Measurements from ENCODE around the gene ANKRD40. TPM values are rescaled to one million over a fixed set of nuclear protein-coding genes. Genes with fewer than 3 reads are reported as not detected.
"Not testable (repeated sequence)": the region's sequence is repeated elsewhere in the genome, so short reads cannot be mapped to it uniquely, and the experiment has no call there.

The ANKRD40 gene
- total RNA-seq, 2 donors from 2014 or later: 21.3 to 27.0 TPM

GRCh38 chr17:50712641-50713040, 4.9 kb upstream of the ANKRD40 start:
- ATAC-seq: no peak

GRCh38 chr17:50710650-50711049, 2.9 kb upstream of the ANKRD40 start:
- Histone ChIP-seq H3K36me3 (replicated peaks in 1 of 2; ENCODE audit: insufficient read depth in 1 of 2, low read depth in 2 of 2) (no peaks in the 10 kb centered on the region), H3K4me3 (no peak overlapping the region), H3K27me3 (no peaks in the 10 kb centered on the region), H3K9me3 (no peaks in the 10 kb centered on the region), H3K4me1 (peaks cover 25% of the 10 kb centered on the region), H3K27ac (no peak overlapping the region)
- TF ChIP-seq CTCF (IDR thresholded peaks at IDR 0.05) (no peak), POLR2A (IDR thresholded peaks at IDR 0.05) (no peak)
- intact Hi-C loops (cut with DNase I): no loop called here
- 85 to 87% methylated on average over 4 of the region's 4 CpGs for WGBS, 2 donors
- ATAC-seq: no peak
- DNase-seq: no peak

More at GRCh38 chr17:50712641-50713040, 4.9 kb upstream of the ANKRD40 start:
- peaks cover 15% of the 10 kb centered on the region for H3K4me1 ChIP-seq
- TF ChIP-seq POLR2A (IDR thresholded peaks at IDR 0.05) (no peak), CTCF (IDR thresholded peaks at IDR 0.05) (no peak)
- no peak for DNase-seq
- no peak overlapping the region for H3K27ac ChIP-seq
- H3K27me3 ChIP-seq: no peaks in the 10 kb centered on the region
- H3K4me3 ChIP-seq: no peak overlapping the region
- no peaks in the 10 kb centered on the region for H3K36me3 ChIP-seq (replicated peaks in 1 of 2; ENCODE audit: insufficient read depth in 1 of 2, low read depth in 2 of 2)
- H3K9me3 ChIP-seq: no peaks in the 10 kb centered on the region
- intact Hi-C loops (cut with DNase I): no loop called here
- 86 to 88% methylated on average over 9 of the region's 9 CpGs for WGBS, 2 donors

GRCh38 chr17:50710025-50710424, 2.3 kb upstream of the ANKRD40 start:
- intact Hi-C loops (cut with DNase I): no loop called here
- 89 to 93% methylated on average over 2 of the region's 2 CpGs for WGBS, 2 donors

GRCh38 chr17:50709053-50709452, 1.3 kb upstream of the ANKRD40 start:
- intact Hi-C loops (cut with DNase I); DNase-seq; ATAC-seq; H3K36me3 ChIP-seq (replicated peaks in 1 of 2; ENCODE audit: insufficient read depth in 1 of 2, low read depth in 2 of 2); H3K9me3 ChIP-seq; H3K4me3 ChIP-seq; H3K27me3 ChIP-seq: not testable (repeated sequence)
- H3K4me1 ChIP-seq: peaks cover 41% of the 10 kb centered on the region
- 86 to 95% methylated on average over 4 of the region's 4 CpGs for WGBS, 2 donors
- H3K27ac ChIP-seq: peak overlapping the region; percentile 93 to 98 (median 96)

More at GRCh38 chr17:50710025-50710424, 2.3 kb upstream of the ANKRD40 start:
- no peaks in the 10 kb centered on the region for H3K27me3 ChIP-seq
- peaks cover 31% of the 10 kb centered on the region for H3K4me1 ChIP-seq
- no peak overlapping the region for H3K4me3 ChIP-seq
- TF ChIP-seq POLR2A (IDR thresholded peaks at IDR 0.05) (no peak), CTCF (IDR thresholded peaks at IDR 0.05) (no peak)
- no peak overlapping the region for H3K27ac ChIP-seq
- no peaks in the 10 kb centered on the region for H3K9me3 ChIP-seq
- ATAC-seq (no peak), DNase-seq (no peak)
- H3K36me3 ChIP-seq (replicated peaks in 1 of 2; ENCODE audit: insufficient read depth in 1 of 2, low read depth in 2 of 2): no peaks in the 10 kb centered on the region

- Histone ChIP-seq H3K27me3 (no peaks in the 10 kb centered on the region), H3K4me3 (peak overlapping the region in 1 of 2 donors; percentile 1), H3K36me3 (replicated peaks in 1 of 2; ENCODE audit: insufficient read depth in 1 of 2, low read depth in 2 of 2) (no peaks in the 10 kb centered on the region), H3K27ac (peak overlapping the region; percentile 93 to 98 (median 96)), H3K9me3 (no peaks in the 10 kb centered on the region), H3K4me1 (peaks cover 48% of the 10 kb centered on the region)
- 7% methylated on average over 6 of the region's 6 CpGs for WGBS, 2 donors
- intact Hi-C loops (cut with DNase I): no loop called here
- DNase-seq (no peak), ATAC-seq (peak; percentile 9)
- TF ChIP-seq CTCF (IDR thresholded peaks at IDR 0.05) (no peak), POLR2A (IDR thresholded peaks at IDR 0.05) (peak in 1 of 3 donors; percentile 6)
Measured at GRCh38 chr17:50708050-50709000, 611 bp upstream of the ANKRD40 start.
